ENCODE results near the gene DPY19L2. TPM values are rescaled to one million over a fixed set of nuclear protein-coding genes. Genes with fewer than 3 reads are reported as not detected.
"Not testable (repeated sequence)": the region's sequence is repeated elsewhere in the genome, so short reads cannot be mapped to it uniquely, and the experiment has no call there.

DPY19L2 gene
- total RNA-seq, 2 experiments from 2014 or later = 5.2 to 6.0 TPM

DNA sequence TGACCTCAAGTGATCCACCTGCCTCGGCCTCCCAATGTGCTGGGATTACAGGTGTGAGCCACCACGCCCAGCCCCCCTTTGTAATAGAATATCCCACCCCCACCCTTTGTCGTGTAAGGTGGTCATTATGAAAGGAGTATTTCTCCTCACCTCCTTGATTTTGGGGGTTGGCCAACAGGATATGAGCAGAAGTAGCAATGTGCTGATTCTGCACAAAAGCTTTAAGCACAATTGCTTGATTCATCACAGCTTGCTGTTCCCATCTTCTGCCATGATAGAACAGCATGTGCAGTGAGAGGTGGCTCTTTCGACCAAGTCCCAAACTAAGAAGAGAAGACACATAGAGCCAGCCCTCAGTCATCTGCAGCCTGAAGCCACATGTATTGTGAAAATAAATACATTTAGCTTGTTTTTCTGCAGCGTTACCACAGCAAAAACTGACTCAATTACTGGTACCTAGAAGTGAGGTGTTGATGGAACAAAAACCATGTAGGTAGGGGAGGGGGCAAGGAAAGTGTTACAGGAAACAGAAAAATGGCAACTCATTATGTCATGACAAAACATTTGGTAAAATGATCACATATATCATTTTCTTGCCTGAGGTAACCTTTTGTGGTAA, 122.9 kb downstream of the DPY19L2 start:
- H3K9me3 Mint-ChIP-seq (ENCODE audit: low read depth); H3K4me3 Mint-ChIP-seq; ATAC-seq; H3K27ac Mint-ChIP-seq; H3K36me3 Mint-ChIP-seq; CTCF ChIA-PET; H3K27me3 Mint-ChIP-seq; DNase-seq; H3K4me1 Mint-ChIP-seq: not testable (repeated sequence)

GRCh38 chr12:63538656-63539055, 129.6 kb downstream of the DPY19L2 start:
- CTCF ChIA-PET, H3K27me3 Mint-ChIP-seq, H3K4me1 Mint-ChIP-seq: not testable (repeated sequence)

DNA sequence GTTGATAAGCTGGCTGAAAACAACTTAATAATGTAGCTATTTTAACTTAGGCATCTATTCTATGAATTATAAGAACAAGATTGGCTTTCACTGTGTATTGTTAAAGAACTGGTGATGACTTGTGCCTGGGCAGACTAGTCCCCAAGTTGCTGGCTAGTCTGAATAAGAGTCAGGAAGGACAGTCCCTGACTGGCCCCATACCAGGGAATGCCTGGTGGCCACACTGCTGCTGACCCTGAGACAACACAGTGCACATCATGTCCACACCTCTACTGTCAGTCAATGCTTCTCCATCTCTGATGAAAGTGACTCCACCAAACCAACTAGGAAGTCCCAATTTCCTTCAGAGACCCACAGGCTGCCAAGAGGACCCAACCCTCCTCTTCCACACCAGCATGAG, 130.5 kb downstream of the DPY19L2 start:
- H3K4me1 Mint-ChIP-seq; H3K27me3 Mint-ChIP-seq; H3K9me3 Mint-ChIP-seq (ENCODE audit: low read depth); ATAC-seq; H3K36me3 Mint-ChIP-seq; H3K27ac Mint-ChIP-seq; DNase-seq; CTCF ChIA-PET; H3K4me3 Mint-ChIP-seq: not testable (repeated sequence)

More at GRCh38 chr12:63538656-63539055, 129.6 kb downstream of the DPY19L2 start:
- not testable (repeated sequence) for H3K9me3 Mint-ChIP-seq (ENCODE audit: low read depth); ATAC-seq; H3K36me3 Mint-ChIP-seq; H3K4me3 Mint-ChIP-seq; DNase-seq; H3K27ac Mint-ChIP-seq

GRCh38 chr12:63529641-63530040, 138.7 kb downstream of the DPY19L2 start:
- H3K4me3 Mint-ChIP-seq; H3K4me1 Mint-ChIP-seq; H3K27ac Mint-ChIP-seq; H3K36me3 Mint-ChIP-seq; H3K9me3 Mint-ChIP-seq (ENCODE audit: low read depth); ATAC-seq; H3K27me3 Mint-ChIP-seq; CTCF ChIA-PET; DNase-seq: not testable (repeated sequence)

DNA sequence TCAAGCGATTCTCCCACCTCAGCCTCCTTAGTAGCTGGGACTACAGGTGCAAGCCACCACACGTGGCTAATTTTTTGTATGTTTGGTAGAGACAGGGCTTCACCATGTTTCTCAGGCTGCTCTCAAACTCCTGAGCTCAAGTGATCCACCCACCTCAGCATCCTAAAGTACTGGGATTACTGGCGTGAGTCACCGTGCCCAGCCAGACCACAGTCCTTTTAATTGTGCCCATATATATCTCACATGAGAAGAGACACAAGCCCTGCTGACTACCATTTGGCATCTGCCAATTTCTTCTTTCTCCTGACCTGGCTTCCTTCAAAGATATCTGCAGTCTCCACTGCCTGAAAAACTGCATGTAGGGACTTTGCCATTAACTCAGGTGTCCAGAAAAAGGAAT, 142.5 kb downstream of the DPY19L2 start:
- Mint-ChIP-seq H3K4me3 (no peak overlapping the region), H3K27ac (no peak overlapping the region), H3K9me3 (ENCODE audit: low read depth) (no peaks in the 10 kb centered on the region), H3K36me3 (no peaks in the 10 kb centered on the region), H3K27me3 (no peaks in the 10 kb centered on the region), H3K4me1 (no peaks in the 10 kb centered on the region)
- CTCF ChIA-PET = no interaction called here
- DNase-seq (no peak), ATAC-seq (no peak)

- Mint-ChIP-seq H3K4me3 (no peak overlapping the region), H3K36me3 (no peaks in the 10 kb centered on the region), H3K27ac (no peak overlapping the region), H3K9me3 (ENCODE audit: low read depth) (no peaks in the 10 kb centered on the region), H3K4me1 (no peaks in the 10 kb centered on the region), H3K27me3 (no peaks in the 10 kb centered on the region)
- ATAC-seq = no peak
- CTCF ChIA-PET = no interaction called here
- no peak for DNase-seq
Observed at GRCh38 chr12:63521706-63522105, 146.6 kb downstream of the DPY19L2 start.

Other genes with a start within 250 kb of the DPY19L2 start
- gene RXYLT1, start 111.4 kb upstream of the DPY19L2 start, total RNA-seq = 10 to 100 TPM; 13.2 to 19.0 TPM
- under 1 TPM in 1 of 2 experiments, not detected in 1; 0.14 TPM for gene SRGAP1, start 176.2 kb upstream of the DPY19L2 start, total RNA-seq